Neural cell (in vitro differentiated cells): ENCODE data around the gene TRAPPC2L. TPM values are rescaled to one million over a fixed set of nuclear protein-coding genes. Genes with fewer than 3 reads are reported as not detected.

Experiments
- H2AFZ ChIP-seq: fragments of 200-600, 300-800 bp; sonication (generic), shearing (Covaris generic); 2 replicates; pipeline ENCODE4 v1.6.0; 2014; ENCODE audit warnings: low read depth, mild to moderate bottlenecking, antibody characterized with exemption, low read length, moderate library complexity
- H3F3A ChIP-seq: fragments of 200-600 bp; shearing (Covaris generic); 2 replicates; pipeline ENCODE4 v1.6.1; 2016; ENCODE audit warnings: mild to moderate bottlenecking, moderate library complexity, mixed read lengths, antibody characterized with exemption, low read length; ENCODE audit not compliant: insufficient read depth, poor library complexity, severe bottlenecking
- H3K27ac ChIP-seq: fragments of 200-600, 300-800 bp; sonication (generic), shearing (Covaris generic); 2 replicates; pipeline ENCODE4 v1.5.1; 2014; ENCODE audit warnings: mild to moderate bottlenecking, low read length, moderate library complexity
- H3K27me3 ChIP-seq: fragments of 300-800, 200-600 bp; sonication (generic), shearing (Covaris generic); 2 replicates; pipeline ENCODE4 v1.6.0; 2014; ENCODE audit warnings: mild to moderate bottlenecking, low read depth, low read length, moderate library complexity; ENCODE audit not compliant: insufficient read depth
- H3K36me3 ChIP-seq: fragments of 300-800, 200-600 bp; sonication (generic), shearing (Covaris generic); 2 replicates; pipeline ENCODE4 v1.5.1; 2014; ENCODE audit warnings: mild to moderate bottlenecking, antibody characterized with exemption, low read length, moderate library complexity; ENCODE audit not compliant: insufficient read depth
- H3K4me2 ChIP-seq: fragments of 300-800, 200-600 bp; sonication (generic), shearing (Covaris generic); 2 replicates; pipeline ENCODE4 v1.6.0; 2014; ENCODE audit warnings: mild to moderate bottlenecking, low read length
- H3K4me3 ChIP-seq: fragments of 300-800, 200-600 bp; sonication (generic), shearing (Covaris generic); 2 replicates; pipeline ENCODE4 v1.5.1; 2014; ENCODE audit warnings: mild to moderate bottlenecking, low read length, moderate library complexity
- H3K79me2 ChIP-seq: fragments of 200-600 bp; shearing (Covaris generic); replicated peaks from 2 replicates; pipeline ENCODE4 v1.6.0; 2014; ENCODE audit warnings: mild to moderate bottlenecking, low read length, moderate library complexity; ENCODE audit not compliant: insufficient read depth
- H3K9ac ChIP-seq: fragments of 300-800, 200-600 bp; sonication (generic), shearing (Covaris generic); 2 replicates; pipeline ENCODE4 v1.6.1; 2016; ENCODE audit warnings: mild to moderate bottlenecking, low read length, mixed read lengths
- H3K9me2 ChIP-seq: fragments of 200-600 bp; shearing (Covaris generic); 2 replicates; pipeline ENCODE4 v1.6.1; 2016; ENCODE audit warnings: mild to moderate bottlenecking, low read length, mixed read lengths; ENCODE audit not compliant: insufficient read depth
- H3K9me3 ChIP-seq: fragments of 200-600, 300-800 bp; sonication (generic), shearing (Covaris generic); 2 replicates; pipeline ENCODE4 v1.6.1; 2016; ENCODE audit warnings: mild to moderate bottlenecking, mixed run types, low read length, moderate library complexity, mixed read lengths
- H4K20me1 ChIP-seq: fragments of 200-600 bp; shearing (Covaris generic); 2 replicates; pipeline ENCODE4 v1.6.1; 2016; ENCODE audit warnings: mild to moderate bottlenecking, mixed run types; ENCODE audit not compliant: insufficient read depth
- EP300 ChIP-seq: fragments of 450-650 bp; conservative IDR thresholded peaks from 2 replicates; pipeline ENCODE4 v1.6.1; 2014; ENCODE audit warnings: antibody characterized with exemption, mild to moderate bottlenecking, moderate library complexity; ENCODE audit not compliant: poor library complexity, severe bottlenecking
- MXI1 ChIP-seq: fragments of 450-650 bp; conservative IDR thresholded peaks from 2 replicates; pipeline ENCODE4 v1.6.1; 2014; ENCODE audit warnings: antibody characterized with exemption, mild to moderate bottlenecking; ENCODE audit not compliant: poor library complexity, severe bottlenecking
- RAD21 ChIP-seq: fragments of 450-650 bp; conservative IDR thresholded peaks from 2 replicates; pipeline ENCODE4 v1.6.1; 2014; ENCODE audit warnings: antibody characterized with exemption, mild to moderate bottlenecking, moderate library complexity
- SMC3 ChIP-seq: fragments of 450-650 bp; conservative IDR thresholded peaks from 2 replicates; pipeline ENCODE4 v1.6.1; 2014; ENCODE audit warnings: antibody characterized with exemption, mild to moderate bottlenecking, moderate library complexity; ENCODE audit not compliant: poor library complexity
- TAF1 ChIP-seq: IDR thresholded peaks from 2 replicates; pipeline ENCODE4 v1.6.1; 2012; ENCODE audit warnings: low read depth
- polyA plus RNA-seq: library from polyadenylated mRNA; depleted of rRNA; stranded (reverse); fragments of >200 nt; gene quantifications from 2 replicates; pipeline ENCODE4 v1.2.3, GENCODE V29; 2014

Gene TRAPPC2L
- polyA plus RNA-seq, 1 donor from 2014 or later, result 70.2 TPM

- TF ChIP-seq RAD21, result no peak
- no peaks in the 10 kb centered on the region for H3K27me3 ChIP-seq
- H3K36me3 ChIP-seq, result no peaks in the 10 kb centered on the region
- H3K79me2 ChIP-seq, result no peaks in the 10 kb centered on the region
- H3K4me3 ChIP-seq, result no peak overlapping the region
- H4K20me1 ChIP-seq, result no peaks in the 10 kb centered on the region
- no peaks in the 10 kb centered on the region for H3K9me3 ChIP-seq
- H2AFZ ChIP-seq, result no peak overlapping the region
- no peaks in the 10 kb centered on the region for H3K9me2 ChIP-seq
- H3K4me2 ChIP-seq, result no peak overlapping the region
- H3F3A ChIP-seq, result no peaks in the 10 kb centered on the region
- no peak overlapping the region for H3K9ac ChIP-seq
- H3K27ac ChIP-seq, result no peak overlapping the region
These were observed 12.2 kb downstream of the TRAPPC2L start for GRCh38 chr16:88868974-88869672.

GRCh38 chr16:88869673-88869980 is 12.7 kb downstream of the TRAPPC2L start:
- Histone ChIP-seq H2AFZ (no peak overlapping the region), H3K9me2 (no peaks in the 10 kb centered on the region), H3K27ac (no peak overlapping the region), H3K9me3 (no peaks in the 10 kb centered on the region), H3K9ac (no peak overlapping the region), H4K20me1 (no peaks in the 10 kb centered on the region), H3K27me3 (no peaks in the 10 kb centered on the region), H3K4me3 (no peak overlapping the region), H3K79me2 (no peaks in the 10 kb centered on the region), H3F3A (no peaks in the 10 kb centered on the region), H3K4me2 (no peak overlapping the region), H3K36me3 (no peaks in the 10 kb centered on the region)
- no peak for TF ChIP-seq SMC3
- TF ChIP-seq TAF1, result no peak

GRCh38 chr16:88870608-88871348 is 13.9 kb downstream of the TRAPPC2L start:
- no peak overlapping the region for H3K4me2 ChIP-seq
- no peak overlapping the region for H3K27ac ChIP-seq
- no peaks in the 10 kb centered on the region for H3K36me3 ChIP-seq
- H3K9me3 ChIP-seq, result no peaks in the 10 kb centered on the region
- no peaks in the 10 kb centered on the region for H3K27me3 ChIP-seq
- no peaks in the 10 kb centered on the region for H4K20me1 ChIP-seq
- H3K9me2 ChIP-seq, result no peaks in the 10 kb centered on the region
- H3K4me3 ChIP-seq, result no peak overlapping the region
- H3K9ac ChIP-seq, result no peak overlapping the region
- TF ChIP-seq SMC3, result no peak
- H2AFZ ChIP-seq, result no peak overlapping the region
- no peaks in the 10 kb centered on the region for H3F3A ChIP-seq
- no peaks in the 10 kb centered on the region for H3K79me2 ChIP-seq

- H3K36me3 ChIP-seq, result no peaks in the 10 kb centered on the region
- no peaks in the 10 kb centered on the region for H3F3A ChIP-seq
- no peaks in the 10 kb centered on the region for H3K27me3 ChIP-seq
- H3K4me3 ChIP-seq, result no peak overlapping the region
- no peak for TF ChIP-seq TAF1
- TF ChIP-seq EP300, result no peak
- no peak for TF ChIP-seq MXI1
- no peak for TF ChIP-seq RAD21
- no peak for TF ChIP-seq SMC3
- no peak overlapping the region for H3K9ac ChIP-seq
- H3K4me2 ChIP-seq, result no peak overlapping the region
- H3K9me2 ChIP-seq, result no peaks in the 10 kb centered on the region
- H4K20me1 ChIP-seq, result no peaks in the 10 kb centered on the region
- no peaks in the 10 kb centered on the region for H3K79me2 ChIP-seq
- H2AFZ ChIP-seq, result no peak overlapping the region
- H3K27ac ChIP-seq, result no peak overlapping the region
- no peaks in the 10 kb centered on the region for H3K9me3 ChIP-seq
These were observed 14.4 kb downstream of the TRAPPC2L start for GRCh38 chr16:88871349-88871702.
